Left ventricle myocardium inferior (tissue), 1 donor: Measurements from ENCODE around the gene KCTD20. TPM values are rescaled to one million over a fixed set of nuclear protein-coding genes. Genes with fewer than 3 reads are reported as not detected.

ENCODE experiments used
- DNase-seq: peaks from one replicate; pipeline ENCODE4 v3.0.0-alpha.2; 2020
- H3K27ac ChIP-seq: fragments of 200-600 bp; replicated peaks from 2 replicates; pipeline ENCODE4 v1.8.0; 2021
- H3K27me3 ChIP-seq: fragments of 200-600 bp; 2 replicates; pipeline ENCODE4 v1.8.0; 2021; ENCODE audit warnings: low read depth
- H3K36me3 ChIP-seq: fragments of 200-600 bp; 2 replicates; pipeline ENCODE4 v1.8.0; 2021
- H3K4me1 ChIP-seq: fragments of 200-600 bp; 2 replicates; pipeline ENCODE4 v1.8.0; 2021
- H3K4me3 ChIP-seq: fragments of 200-600 bp; 2 replicates; pipeline ENCODE4 v1.8.0; 2021; ENCODE audit warnings: mild to moderate bottlenecking, moderate library complexity
- H3K9me3 ChIP-seq: fragments of 200-600 bp; replicated peaks from 2 replicates; pipeline ENCODE4 v1.8.0; 2021
- CTCF ChIP-seq: fragments of 200-600 bp; IDR thresholded peaks from 2 replicates; pipeline ENCODE4 v1.8.0; 2021; ENCODE audit warnings: antibody characterized with exemption, mild to moderate bottlenecking, borderline replicate concordance
- intact Hi-C: fragments of 100-400 bp; cut with micrococcal nuclease; formaldehyde crosslinking; loops from one replicate; pipeline ENCODE4 v1.11.0; 2022
- total RNA-seq: library from RNA; stranded (reverse); fragmentation: NEBNext Ultra II Directional; extraction: Animal tissue kit (Norgen Biotek cat#: 25700); gene quantifications from one replicate; pipeline ENCODE4 v1.2.1, GENCODE V29; 2021
- donor health status: DM: no; HTN: yes; CAD: no; lungs with severe emphysema.

Gene KCTD20
- total RNA-seq, 1 donor from 2014 or later = 21.3 TPM

GRCh38 chr6:36519352-36519751, 76.6 kb downstream of the KCTD20 start:
- Histone ChIP-seq H3K27me3 (no peaks in the 10 kb centered on the region), H3K27ac (no peak overlapping the region), H3K4me3 (no peak overlapping the region), H3K4me1 (peaks cover 20% of the 10 kb centered on the region), H3K36me3 (peaks cover 81% of the 10 kb centered on the region), H3K9me3 (no peaks in the 10 kb centered on the region)
- no peak for DNase-seq
- intact Hi-C loops = no loop called here
- TF ChIP-seq CTCF = no peak

GRCh38 chr6:36523451-36523850, 80.7 kb downstream of the KCTD20 start:
- Histone ChIP-seq H3K27ac (no peak overlapping the region), H3K36me3 (peaks cover 70% of the 10 kb centered on the region)
- intact Hi-C loops = no loop called here

GRCh38 chr6:36523936-36524499, 81.2 kb downstream of the KCTD20 start:
- Histone ChIP-seq H3K9me3 (no peaks in the 10 kb centered on the region), H3K4me1 (peaks cover 24% of the 10 kb centered on the region), H3K4me3 (no peak overlapping the region), H3K36me3 (peaks cover 64% of the 10 kb centered on the region), H3K27ac (no peak overlapping the region), H3K27me3 (no peaks in the 10 kb centered on the region)
- DNase-seq = no peak
- no peak for TF ChIP-seq CTCF
- intact Hi-C loops = no loop called here

More at GRCh38 chr6:36523451-36523850, 80.7 kb downstream of the KCTD20 start:
- H3K4me1 ChIP-seq = peaks cover 19% of the 10 kb centered on the region
- no peaks in the 10 kb centered on the region for H3K27me3 ChIP-seq
- H3K9me3 ChIP-seq = no peaks in the 10 kb centered on the region
- no peak for DNase-seq
- TF ChIP-seq CTCF = no peak
- H3K4me3 ChIP-seq = no peak overlapping the region

GRCh38 chr6:36524871-36525270, 82.1 kb downstream of the KCTD20 start:
- intact Hi-C loops = no loop called here
- Histone ChIP-seq H3K4me1 (peaks cover 32% of the 10 kb centered on the region), H3K36me3 (peaks cover 60% of the 10 kb centered on the region), H3K27ac (no peak overlapping the region), H3K27me3 (no peaks in the 10 kb centered on the region), H3K9me3 (no peaks in the 10 kb centered on the region), H3K4me3 (no peak overlapping the region)
- TF ChIP-seq CTCF = no peak
- no peak for DNase-seq

GRCh38 chr6:36525346-36525745, 82.5 kb downstream of the KCTD20 start:
- H3K27ac ChIP-seq = no peak overlapping the region
- TF ChIP-seq CTCF = no peak
- H3K9me3 ChIP-seq = no peaks in the 10 kb centered on the region
- no peak overlapping the region for H3K4me3 ChIP-seq
- H3K4me1 ChIP-seq = peaks cover 32% of the 10 kb centered on the region
- no peaks in the 10 kb centered on the region for H3K27me3 ChIP-seq
- H3K36me3 ChIP-seq = peaks cover 57% of the 10 kb centered on the region
- DNase-seq = no peak
- intact Hi-C loops = no loop called here
